ENCODE results near the gene ATP2C2.
A peak's percentile ranks its signal among the peaks of the same experiment; 100 is the strongest.
"Not testable (repeated sequence)": the region's sequence is repeated elsewhere in the genome, so short reads cannot be mapped to it uniquely, and the experiment has no call there.

Gene ATP2C2

GRCh38 chr16:84369105-84369504 lies 767 bp downstream of the ATP2C2 start:
- no peak for DNase-seq

DNA sequence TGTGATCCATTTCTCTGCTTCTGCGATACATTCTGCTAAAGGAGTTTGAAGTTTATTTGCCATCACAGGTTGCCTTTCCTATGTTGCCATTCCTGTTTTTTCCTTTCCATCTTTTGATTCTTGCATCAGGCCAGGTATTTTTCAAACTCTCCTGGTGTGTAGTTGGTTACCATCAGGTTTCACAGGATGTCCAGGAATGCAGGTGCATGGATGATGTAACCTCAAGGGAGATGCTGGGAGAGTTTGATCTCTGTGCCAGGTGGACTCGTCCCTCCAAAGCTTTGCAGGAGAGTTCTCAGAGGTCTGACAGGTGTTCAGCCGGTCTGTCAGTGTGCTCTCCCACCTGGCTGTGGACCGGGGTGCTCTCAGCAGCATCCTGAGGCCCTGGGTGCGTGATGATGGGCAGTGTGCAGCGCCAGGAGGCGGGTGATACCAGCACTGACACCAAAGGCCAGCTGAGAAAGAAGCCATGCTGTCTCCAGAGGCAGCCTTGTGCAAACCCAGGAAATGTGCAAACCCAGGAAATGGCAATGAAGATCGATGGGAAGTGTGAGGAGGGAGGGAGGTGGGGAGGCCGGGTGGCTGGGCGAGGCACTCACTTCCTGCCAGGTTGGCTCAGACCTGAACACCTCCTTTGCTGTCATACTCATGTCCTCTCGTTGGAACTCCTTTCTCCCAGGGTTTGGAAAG lies 1.7 kb downstream of the ATP2C2 start:
- DNase-seq = peak; percentile 29

DNA sequence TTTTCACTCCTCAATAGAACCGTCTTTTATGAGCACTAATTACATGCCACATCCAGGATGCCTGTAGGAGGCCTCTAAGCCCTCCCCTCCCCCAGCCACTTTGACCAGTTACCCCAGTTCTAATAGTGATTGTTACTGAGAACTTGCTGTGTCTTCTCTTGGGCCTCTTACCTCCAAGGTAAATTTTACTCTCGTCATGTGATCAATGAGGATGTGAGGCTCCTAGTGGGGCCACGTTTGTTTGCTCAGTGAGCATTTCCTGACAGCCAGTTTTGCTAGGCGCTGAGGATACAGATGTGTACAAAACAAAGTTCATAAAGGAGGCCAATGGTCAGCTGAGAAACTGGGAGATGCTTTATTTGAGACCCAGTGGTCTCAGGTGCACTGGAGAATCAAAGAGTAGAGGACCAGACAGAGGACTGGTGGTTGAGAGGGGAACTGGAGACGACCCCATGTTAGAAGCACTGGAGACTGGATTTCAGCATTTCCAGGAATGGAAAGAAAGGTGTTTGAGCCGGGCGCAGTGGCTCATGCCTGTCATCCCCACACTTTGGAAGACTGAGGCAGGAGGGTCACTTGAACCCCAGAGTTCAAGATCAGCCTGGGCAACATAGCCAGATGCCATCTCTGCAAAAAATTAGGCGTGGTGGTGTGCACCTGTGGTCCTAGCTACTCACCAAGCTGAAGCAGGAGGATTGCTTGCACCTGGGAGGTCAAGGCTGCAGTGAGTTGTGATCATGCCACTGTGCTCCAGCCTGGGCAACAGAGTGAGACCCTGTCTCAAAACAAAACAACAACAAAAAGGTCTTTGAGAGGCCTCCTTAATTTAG lies 2.6 kb downstream of the ATP2C2 start:
- no peak for DNase-seq

DNA sequence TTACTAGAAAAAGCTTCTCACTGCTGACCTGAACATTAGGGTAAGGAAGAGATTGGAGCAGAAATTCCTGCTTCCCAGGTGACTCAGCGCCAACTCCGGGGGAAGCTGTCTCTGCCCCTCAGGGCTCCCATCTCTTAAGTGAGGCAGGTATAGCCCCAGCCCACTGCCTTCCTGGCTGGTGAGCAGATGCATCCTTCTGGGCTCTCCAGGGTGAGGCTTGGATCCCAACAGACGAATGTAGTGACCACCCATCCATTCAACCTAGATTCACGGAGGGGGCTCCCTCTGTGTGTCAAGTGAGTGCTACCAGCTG lies 3.2 kb downstream of the ATP2C2 start:
- no peak for DNase-seq

DNA sequence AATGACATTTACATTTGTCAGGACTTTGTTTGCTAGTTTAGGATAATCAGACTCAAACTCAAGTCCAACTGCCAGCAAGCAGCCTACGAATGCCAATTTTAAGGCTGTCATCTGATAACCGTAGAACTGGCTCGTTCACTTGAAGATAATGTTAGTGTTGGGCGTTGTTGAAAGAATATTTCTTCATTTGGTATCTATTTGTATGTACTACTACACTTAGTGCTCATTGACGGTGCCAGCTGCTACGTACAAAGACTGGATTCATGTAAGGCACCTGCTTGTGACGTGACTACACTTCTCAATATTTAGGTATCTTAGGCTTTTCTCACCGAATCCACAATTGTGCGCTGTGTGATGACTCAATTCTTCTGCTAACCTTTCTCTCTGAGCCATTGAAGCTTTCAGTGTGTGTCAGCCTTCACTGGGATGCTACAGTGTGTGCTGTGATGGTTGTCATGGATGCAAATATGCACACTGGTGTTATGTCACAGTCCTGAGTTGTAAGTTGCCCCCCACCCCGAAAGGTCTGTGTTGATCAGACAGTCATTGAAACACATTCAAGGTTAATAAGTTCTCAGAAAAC lies 5.7 kb downstream of the ATP2C2 start:
- no peak for DNase-seq

DNA sequence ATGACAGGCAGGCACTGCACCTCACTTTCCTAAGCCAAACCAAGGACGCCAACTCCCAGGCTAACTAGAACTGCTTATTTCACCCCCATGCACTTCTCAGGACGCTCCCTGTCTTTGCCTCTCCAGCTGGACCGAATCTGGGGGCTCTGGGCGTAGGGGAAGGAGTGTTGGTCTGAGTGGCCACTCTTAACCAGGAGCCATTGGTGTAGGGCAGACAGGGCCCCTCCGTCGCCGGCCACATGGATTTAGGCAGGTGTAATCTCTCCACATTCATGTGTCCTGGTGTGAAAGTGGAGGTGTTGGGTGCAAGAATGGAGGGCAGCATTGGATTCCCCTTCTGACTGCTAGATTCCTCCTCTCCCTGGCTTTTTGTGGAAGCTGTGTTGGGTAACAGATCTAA lies 9.8 kb downstream of the ATP2C2 start:
- no peak for DNase-seq

- DNase-seq = no peak
These were observed 10.2 kb downstream of the ATP2C2 start for GRCh38 chr16:84378567-84378966.

GRCh38 chr16:84379008-84379708 lies 10.8 kb downstream of the ATP2C2 start:
- no peak for DNase-seq

GRCh38 chr16:84379709-84380362 lies 11.5 kb downstream of the ATP2C2 start:
- no peak for DNase-seq

- no peak for DNase-seq
These were observed 12.1 kb downstream of the ATP2C2 start for GRCh38 chr16:84380405-84380804.

DNA sequence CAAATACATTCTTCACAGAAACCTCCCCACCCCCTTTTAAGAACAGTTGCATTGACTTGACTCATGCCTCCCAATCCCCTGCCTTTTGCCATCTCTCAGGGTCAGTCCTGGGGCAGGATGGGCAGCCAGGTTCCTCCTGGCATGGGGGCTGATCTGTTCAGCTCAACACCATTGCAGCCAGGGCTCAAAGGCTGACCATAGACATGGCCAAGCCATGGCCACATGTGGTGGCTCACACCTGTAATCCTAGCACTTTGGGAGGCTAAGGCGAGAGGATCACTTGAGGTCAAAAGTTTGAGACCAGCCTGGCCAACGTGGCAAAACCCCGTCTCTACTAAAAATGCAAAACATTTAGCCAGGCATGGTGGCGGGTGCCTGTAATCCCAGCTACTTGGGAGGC lies 14.1 kb downstream of the ATP2C2 start:
- no peak for DNase-seq

DNA sequence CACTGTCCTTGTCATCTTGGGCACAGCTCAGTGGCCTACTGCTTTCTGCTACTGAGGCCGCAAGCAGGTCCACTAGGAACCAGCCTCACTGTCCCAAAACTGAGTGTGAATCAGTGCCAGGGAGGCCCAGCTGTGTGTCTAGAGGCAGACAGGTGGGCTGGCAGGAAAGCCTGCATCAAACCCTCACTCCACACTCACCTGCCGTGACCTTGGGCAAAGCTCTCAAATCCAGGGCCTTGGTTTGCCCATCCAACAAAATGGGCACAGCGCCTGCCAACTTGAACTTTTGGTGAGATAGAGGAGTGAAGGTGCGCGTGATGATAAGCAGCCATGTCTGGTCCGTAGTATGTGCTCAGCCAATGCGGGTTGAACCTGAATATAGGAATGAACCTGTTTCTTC lies 14.8 kb downstream of the ATP2C2 start:
- no peak for DNase-seq

DNA sequence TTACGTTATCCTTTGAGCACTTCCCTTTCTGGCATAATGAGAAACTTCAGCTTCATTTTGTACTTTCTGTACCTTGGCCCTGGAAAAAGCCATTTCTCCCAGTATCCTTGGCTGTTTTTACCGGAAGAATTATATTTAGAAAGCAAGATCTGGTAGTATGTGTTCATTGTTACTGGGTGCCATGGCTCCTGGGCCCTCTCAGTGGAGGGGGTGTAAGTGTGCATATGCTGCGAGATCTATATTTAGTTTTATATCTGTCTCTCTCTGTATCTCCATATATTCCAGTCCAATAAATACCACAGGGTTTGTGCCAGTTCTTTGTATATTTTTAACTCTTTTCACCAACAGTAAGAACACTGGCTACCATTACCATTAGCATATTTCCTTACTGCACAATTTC lies 17.7 kb downstream of the ATP2C2 start:
- no peak for DNase-seq

DNA sequence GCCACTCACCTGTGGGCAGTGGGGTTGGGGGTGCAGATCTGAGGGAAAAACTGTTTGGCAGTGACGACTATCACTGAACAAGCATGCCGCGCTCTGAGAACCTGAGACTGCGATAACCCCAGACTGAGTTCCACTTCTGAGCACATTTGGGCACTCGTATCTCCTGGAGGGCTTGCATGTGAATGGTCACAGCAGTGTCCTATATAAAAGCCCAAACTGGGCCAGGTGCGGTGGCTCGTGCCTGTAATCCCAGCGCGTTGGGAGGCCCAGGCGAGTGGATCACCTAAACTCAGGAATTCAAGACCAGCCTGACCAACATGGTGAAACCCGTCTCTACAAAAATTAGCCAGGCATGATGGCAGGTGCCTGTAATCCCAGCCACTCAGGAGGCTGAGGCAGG lies 18.7 kb downstream of the ATP2C2 start:
- no peak for DNase-seq

DNA sequence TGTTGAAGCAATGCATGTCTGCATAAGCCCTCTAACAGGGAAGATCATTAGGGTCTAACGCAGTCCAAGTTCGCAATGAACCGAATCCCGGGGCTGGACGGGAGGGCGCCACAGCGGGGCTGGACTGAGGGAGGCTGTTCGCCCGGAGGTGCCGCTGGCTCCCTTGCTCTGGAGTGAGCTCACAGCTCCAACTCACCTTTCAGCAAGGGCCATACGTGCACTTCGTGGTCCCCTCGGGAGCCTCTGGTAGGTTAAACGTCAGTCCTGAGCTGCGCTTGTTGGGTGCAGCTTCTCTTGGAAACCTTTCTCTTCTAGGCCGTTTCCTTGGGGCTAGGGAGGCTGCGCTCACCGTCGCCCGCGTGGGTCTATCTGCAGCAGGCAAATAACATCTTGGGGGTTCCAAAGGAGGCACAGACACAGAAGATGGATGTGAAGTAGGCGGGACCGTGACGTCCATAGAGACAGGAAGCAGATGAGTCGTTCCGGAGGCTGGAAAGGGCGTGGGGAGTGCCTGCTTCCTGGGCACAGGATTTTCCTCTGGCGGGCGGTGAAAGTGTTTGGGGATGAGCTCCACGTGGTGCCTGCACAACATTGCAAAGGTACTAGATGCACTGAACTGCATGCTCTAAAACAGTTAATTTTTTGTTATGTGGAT lies 21.9 kb downstream of the ATP2C2 start:
- no peak for DNase-seq

DNA sequence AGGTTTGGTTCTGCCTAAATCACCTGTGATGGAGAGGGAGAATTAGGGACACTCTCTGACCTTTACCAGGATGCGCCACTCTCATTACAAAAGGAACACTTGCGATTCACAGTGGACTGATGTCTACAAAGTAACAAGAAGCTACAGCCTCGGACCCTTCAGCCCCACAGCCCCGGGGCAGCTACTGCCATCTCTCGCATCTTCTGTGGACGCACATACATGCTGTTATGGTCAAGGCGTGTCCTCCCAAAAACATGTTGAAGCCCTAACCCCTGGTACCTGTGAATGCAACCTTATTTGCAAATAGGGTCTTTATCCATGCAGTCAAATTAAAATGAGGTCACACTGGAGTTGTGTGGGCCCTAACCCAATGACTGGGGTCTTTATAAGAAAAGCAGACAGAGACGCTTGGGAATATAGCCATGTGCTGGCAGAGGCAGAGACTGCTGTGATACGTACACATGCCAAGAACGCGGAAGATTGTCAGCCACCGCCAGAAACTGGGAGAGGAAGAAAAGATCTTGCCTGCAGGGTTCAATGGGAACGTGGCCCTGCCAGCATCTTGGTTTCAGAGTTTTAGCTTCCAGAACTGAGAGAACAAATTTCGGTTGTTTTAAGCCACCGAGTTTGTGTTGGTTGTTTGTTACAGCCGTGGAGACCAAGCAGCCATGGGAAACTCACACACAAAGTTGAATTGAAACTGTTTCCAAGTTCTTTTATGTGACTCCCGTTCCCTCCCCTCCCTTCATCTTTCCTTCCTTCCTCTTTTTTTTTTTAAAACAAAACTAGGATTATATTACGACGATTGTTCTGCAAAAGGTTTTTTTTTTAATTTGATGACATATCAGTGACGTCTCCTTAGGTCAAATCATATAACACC lies 23.1 kb downstream of the ATP2C2 start:
- no peak for DNase-seq

DNA sequence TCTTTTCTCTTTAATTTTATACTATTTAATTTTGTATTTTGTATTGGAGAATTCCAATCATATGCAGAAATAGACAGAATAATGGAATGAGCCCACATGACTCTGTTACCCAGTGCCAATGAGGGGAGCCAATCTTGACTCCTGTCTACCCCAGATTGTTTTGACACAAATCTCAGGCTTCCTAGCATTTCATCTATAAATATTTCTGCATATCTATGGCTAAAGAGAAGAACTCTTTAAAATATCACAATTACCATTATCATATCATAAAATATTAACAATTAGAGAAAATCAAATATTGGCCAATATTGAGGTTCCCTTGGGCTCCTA lies 23.7 kb downstream of the ATP2C2 start:
- no peak for DNase-seq

GRCh38 chr16:84396082-84396481 lies 27.7 kb downstream of the ATP2C2 start:
- DNase-seq = peak; percentile 12

- no peak for DNase-seq
These were observed 28.2 kb downstream of the ATP2C2 start for GRCh38 chr16:84396537-84397008.

- no peak for DNase-seq
These were observed 28.8 kb downstream of the ATP2C2 start for GRCh38 chr16:84397090-84397489.

- no peak for DNase-seq
These were observed 30.4 kb downstream of the ATP2C2 start for GRCh38 chr16:84398701-84399100.

GRCh38 chr16:84399912-84400311 lies 31.6 kb downstream of the ATP2C2 start:
- not testable (repeated sequence) for DNase-seq

Measured in NCI-H2029 treated with DMSO at 0.1 percent for 48 hours (cell line).